Choroid plexus epithelial cell (primary cell): Measurements from ENCODE around the gene MNAT1.
A peak's percentile ranks its signal among the peaks of the same experiment; 100 is the strongest.

Experiments
- DNase-seq: peaks from one replicate; pipeline ENCODE4 v3.0.0-alpha.2; 2010; ENCODE audit warnings: low read depth
- H3K4me3 ChIP-seq: 2 replicates; pipeline ENCODE4 v1.5.1; 2011; ENCODE audit warnings: low read depth, mild to moderate bottlenecking, control low read depth, low read length, moderate library complexity
- TF ChIP-seq, protein P1 (sequence below): conservative IDR thresholded peaks from 2 replicates; pipeline ENCODE4 v1.5.1; 2011; ENCODE audit warnings: low read depth, mild to moderate bottlenecking, control low read depth, inconsistent platforms, low read length, moderate library complexity

The MNAT1 gene

DNA sequence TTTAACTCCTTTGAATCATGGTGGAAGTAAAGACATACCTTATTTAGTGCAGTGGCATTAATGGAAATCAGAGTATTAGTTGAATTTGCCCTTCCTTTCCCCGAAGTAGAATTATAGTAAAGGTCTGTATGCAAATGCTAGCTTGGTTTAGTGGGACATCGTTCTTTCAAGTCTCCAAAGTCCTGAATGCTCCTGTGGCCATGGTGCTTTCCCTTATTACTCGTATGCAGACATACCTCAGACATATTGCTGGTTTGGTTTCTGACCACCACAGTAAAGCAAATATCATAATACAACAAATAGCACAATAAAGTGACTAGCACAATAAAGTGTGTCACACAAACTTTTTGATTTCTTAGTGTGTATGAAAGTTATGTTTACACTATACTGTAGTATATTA, 52.3 kb downstream of the MNAT1 start:
- H3K4me3 ChIP-seq: no peak overlapping the region
- DNase-seq: no peak
- TF ChIP-seq, protein P1, sequence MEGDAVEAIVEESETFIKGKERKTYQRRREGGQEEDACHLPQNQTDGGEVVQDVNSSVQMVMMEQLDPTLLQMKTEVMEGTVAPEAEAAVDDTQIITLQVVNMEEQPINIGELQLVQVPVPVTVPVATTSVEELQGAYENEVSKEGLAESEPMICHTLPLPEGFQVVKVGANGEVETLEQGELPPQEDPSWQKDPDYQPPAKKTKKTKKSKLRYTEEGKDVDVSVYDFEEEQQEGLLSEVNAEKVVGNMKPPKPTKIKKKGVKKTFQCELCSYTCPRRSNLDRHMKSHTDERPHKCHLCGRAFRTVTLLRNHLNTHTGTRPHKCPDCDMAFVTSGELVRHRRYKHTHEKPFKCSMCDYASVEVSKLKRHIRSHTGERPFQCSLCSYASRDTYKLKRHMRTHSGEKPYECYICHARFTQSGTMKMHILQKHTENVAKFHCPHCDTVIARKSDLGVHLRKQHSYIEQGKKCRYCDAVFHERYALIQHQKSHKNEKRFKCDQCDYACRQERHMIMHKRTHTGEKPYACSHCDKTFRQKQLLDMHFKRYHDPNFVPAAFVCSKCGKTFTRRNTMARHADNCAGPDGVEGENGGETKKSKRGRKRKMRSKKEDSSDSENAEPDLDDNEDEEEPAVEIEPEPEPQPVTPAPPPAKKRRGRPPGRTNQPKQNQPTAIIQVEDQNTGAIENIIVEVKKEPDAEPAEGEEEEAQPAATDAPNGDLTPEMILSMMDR: no peak

DNA sequence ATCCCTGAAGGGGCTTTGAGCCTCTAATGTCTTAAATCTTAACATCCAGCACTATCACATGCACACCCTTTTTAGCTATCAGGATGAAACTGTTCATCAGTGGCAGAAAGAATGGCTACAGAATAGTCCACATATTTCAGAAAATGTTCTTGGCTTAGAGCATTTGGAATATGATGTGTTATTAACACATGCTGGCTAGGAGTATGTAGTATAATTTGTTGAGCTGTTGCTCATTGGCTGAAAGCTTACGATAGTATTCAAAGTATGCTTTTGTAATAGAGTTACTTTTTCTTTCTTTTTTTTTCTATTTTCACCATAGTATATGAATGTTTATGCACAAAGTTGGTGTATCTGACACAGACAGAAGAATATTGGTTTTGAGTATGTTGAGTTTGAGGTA, 55.1 kb downstream of the MNAT1 start:
- TF ChIP-seq, protein P1: no peak
- DNase-seq: no peak
- H3K4me3 ChIP-seq: no peak overlapping the region

DNA sequence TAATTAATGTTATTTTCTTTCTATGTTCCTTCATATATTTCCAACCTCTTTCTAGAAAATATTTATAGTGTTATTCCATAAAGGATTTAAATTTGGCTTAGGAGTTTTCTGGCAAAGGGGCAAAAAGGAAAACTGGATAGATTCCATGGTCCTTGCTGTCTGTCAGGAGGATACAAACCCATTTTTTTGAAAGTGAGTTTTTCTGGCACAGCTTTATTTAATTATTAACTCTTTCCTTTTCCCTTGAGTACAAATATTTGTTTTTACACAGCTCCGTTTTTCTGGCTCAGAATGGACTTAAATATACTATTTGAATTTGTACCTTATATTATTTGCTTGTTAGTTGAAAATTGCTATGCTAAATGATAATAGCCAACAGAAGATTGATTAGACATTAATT, 56.3 kb downstream of the MNAT1 start:
- TF ChIP-seq, protein P1: no peak
- H3K4me3 ChIP-seq: no peak overlapping the region
- DNase-seq: no peak

DNA sequence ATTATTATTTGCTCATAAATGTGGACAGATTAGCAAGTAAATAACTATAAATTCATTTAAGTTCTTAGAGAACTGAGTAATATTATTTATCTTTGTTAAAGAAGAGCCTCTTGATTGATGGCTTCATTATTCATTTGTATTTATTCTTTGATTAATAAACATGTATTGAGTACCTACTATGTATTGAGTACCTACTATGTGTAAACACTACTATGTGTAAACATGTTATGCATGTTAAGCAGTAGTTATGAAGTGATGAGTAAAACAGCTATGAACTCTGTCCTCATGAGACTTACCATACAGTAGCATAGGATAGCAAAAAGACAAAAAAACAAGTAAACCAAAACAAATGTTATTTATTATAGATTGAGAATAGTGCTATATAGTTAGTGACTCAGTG, 61.9 kb downstream of the MNAT1 start:
- TF ChIP-seq, protein P1: no peak

DNA sequence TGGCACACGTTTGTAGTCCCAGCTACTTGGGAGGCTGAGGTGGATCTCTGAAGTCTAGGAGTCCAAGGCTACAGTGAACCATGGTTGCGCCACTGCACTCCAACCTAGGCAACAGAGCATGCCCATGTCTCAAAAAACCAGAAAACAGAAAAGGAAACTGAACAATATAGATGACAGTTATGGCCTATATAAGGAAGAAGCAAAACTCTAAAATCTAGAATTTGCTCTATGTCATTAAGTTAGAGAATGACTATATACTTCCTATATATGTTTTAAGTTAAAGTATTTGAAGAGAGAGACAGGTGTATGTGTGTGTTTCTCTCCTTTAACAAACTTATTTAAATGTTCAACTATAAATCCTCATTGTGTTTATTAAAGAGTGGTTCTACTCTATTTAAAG, 65.8 kb downstream of the MNAT1 start:
- DNase-seq: no peak
- TF ChIP-seq, protein P1: no peak
- no peak overlapping the region for H3K4me3 ChIP-seq

More for the DNA sequence above, 61.9 kb downstream of the MNAT1 start:
- no peak for DNase-seq
- no peak overlapping the region for H3K4me3 ChIP-seq

DNA sequence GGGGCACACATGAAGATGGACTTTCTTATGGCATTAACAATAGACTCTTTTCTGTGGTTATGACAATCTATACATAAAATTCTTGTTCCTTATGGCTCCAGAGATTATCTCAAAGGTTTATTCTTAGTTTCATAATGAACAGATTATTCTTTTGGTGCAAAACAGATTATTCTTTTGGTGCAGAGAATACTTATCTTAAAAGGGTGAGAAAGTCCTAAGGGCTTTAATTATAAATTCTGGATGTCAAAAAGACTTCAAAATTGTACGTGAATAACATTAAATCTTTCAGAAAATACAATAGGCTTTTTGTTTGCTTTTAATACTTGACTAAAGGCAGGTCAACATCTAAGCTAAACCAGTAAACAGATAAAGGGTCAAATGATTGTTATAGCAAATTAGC, 69.3 kb downstream of the MNAT1 start:
- no peak overlapping the region for H3K4me3 ChIP-seq
- no peak for DNase-seq
- TF ChIP-seq, protein P1: no peak

DNA sequence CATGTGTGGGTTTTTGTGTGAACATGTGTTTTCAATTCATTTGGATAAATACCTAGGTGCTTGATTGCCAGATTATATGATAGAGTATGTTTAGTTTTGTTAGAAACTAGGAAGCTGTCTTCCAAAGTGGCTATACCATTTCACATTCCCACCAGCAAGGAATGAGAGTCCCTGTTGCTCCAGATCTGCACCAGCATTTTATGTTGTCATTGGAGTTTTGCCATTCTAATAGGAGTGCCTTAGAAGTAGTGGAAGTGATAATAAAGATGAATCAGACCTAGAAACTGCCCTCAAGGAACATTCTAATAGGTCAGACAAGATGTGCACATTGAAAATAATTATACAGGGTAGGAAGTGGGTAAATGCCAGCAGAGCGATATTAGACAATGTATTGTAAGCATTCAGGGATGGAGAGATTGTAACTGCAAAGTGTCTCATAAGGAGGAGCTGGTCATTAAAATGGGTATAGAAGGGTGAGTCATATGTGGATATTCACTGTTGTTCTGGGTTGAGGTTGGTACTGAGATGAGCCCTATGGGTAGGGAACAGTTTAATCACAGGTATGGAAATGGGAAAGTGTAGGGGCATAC, 71.4 kb downstream of the MNAT1 start:
- TF ChIP-seq, protein P1: no peak
- H3K4me3 ChIP-seq: no peak overlapping the region
- peak; percentile 57 for DNase-seq
